HL-60/S4 treated with phorbol 12-myristate 13-acetate at 8.2 ng/mL for 4 days and 3 days (cell line): ENCODE measurements around the gene NUP85.
"Not testable (repeated sequence)": the region's sequence is repeated elsewhere in the genome, so short reads cannot be mapped to it uniquely, and the experiment has no call there.

Experiments
- in situ Hi-C: fragments of 300-500 bp; cut with MboI; formaldehyde crosslinking; loops from 2 replicates; pipeline ENCODE4 v1.15.0; 2022; ENCODE audit warnings: low sequenced_read_pairs

Gene NUP85

GRCh38 chr17:75240394-75241142 is 35.1 kb downstream of the NUP85 start:
- in situ Hi-C loops: no loop called here

GRCh38 chr17:75241143-75241430 is 35.6 kb downstream of the NUP85 start:
- in situ Hi-C loops: no loop called here

GRCh38 chr17:75241502-75241901 is 36.0 kb downstream of the NUP85 start:
- in situ Hi-C loops: no loop called here

GRCh38 chr17:75241996-75242460 is 36.5 kb downstream of the NUP85 start:
- in situ Hi-C loops: no loop called here

GRCh38 chr17:75242461-75243042 is 37.1 kb downstream of the NUP85 start:
- in situ Hi-C loops: no loop called here

- in situ Hi-C loops: no loop called here
Observed at GRCh38 chr17:75244133-75244866, 38.8 kb downstream of the NUP85 start.

GRCh38 chr17:75245011-75245410 is 39.5 kb downstream of the NUP85 start:
- in situ Hi-C loops: no loop called here

- in situ Hi-C loops: no loop called here
Observed at GRCh38 chr17:75246404-75246803, 40.9 kb downstream of the NUP85 start.

- in situ Hi-C loops: no loop called here
Observed at GRCh38 chr17:75249564-75249963, 44.1 kb downstream of the NUP85 start.

- in situ Hi-C loops: no loop called here
Observed at GRCh38 chr17:75250009-75250471, 44.6 kb downstream of the NUP85 start.

- in situ Hi-C loops: no loop called here
Observed at GRCh38 chr17:75252039-75252816, 46.7 kb downstream of the NUP85 start.

GRCh38 chr17:75255954-75256698 is 50.6 kb downstream of the NUP85 start:
- in situ Hi-C loops: not testable (repeated sequence)

GRCh38 chr17:75257228-75257627 is 51.7 kb downstream of the NUP85 start:
- in situ Hi-C loops: not testable (repeated sequence)

GRCh38 chr17:75260641-75261335 is 55.3 kb downstream of the NUP85 start:
- in situ Hi-C loops: no loop called here

GRCh38 chr17:75261336-75262111 is 56.0 kb downstream of the NUP85 start, which contains the start of the genes GGA3 and MRPS7:
Gene GGA3 (minus strand): TSS chr17:75261606. CDS start chr17:75261587, 19 bp downstream.
Gene MRPS7 (plus strand): TSS chr17:75261879. CDS start chr17:75261901, 22 bp downstream.
- in situ Hi-C loops: no loop called here

- in situ Hi-C loops: no loop called here
Observed at GRCh38 chr17:75262112-75262606, 56.7 kb downstream of the NUP85 start.

GRCh38 chr17:75263055-75263454 is 57.6 kb downstream of the NUP85 start:
- in situ Hi-C loops: no loop called here

- in situ Hi-C loops: no loop called here
Observed at GRCh38 chr17:75265614-75266315, 60.3 kb downstream of the NUP85 start.
